DOHH2 (cell line): Measurements from ENCODE around the gene ATXN7L3.

Experiments
- H3F3A ChIP-seq: fragments of 200-600 bp; sonication (generic), shearing (Covaris generic); 2 replicates; pipeline ENCODE4 v1.6.0; 2016; ENCODE audit warnings: antibody characterized with exemption, mild to moderate bottlenecking; ENCODE audit not compliant: control insufficient read depth, insufficient read depth
- H3K27ac ChIP-seq: fragments of 200-600 bp; sonication (generic); 2 replicates; pipeline ENCODE4 v1.5.1; 2014; ENCODE audit warnings: low read depth, mild to moderate bottlenecking, low read length, moderate library complexity
- H3K27me3 ChIP-seq: fragments of 200-600 bp; sonication (generic); 2 replicates; pipeline ENCODE4 v1.6.1; 2014; ENCODE audit warnings: mild to moderate bottlenecking, low read length, mixed read lengths; ENCODE audit not compliant: control insufficient read depth
- H3K36me3 ChIP-seq: fragments of 200-600 bp; sonication (generic); 2 replicates; pipeline ENCODE4 v1.6.1; 2014; ENCODE audit warnings: mild to moderate bottlenecking, low read length, moderate library complexity, mixed read lengths; ENCODE audit not compliant: control insufficient read depth
- H3K4me1 ChIP-seq: fragments of 200-600 bp; sonication (generic); 2 replicates; pipeline ENCODE4 v1.6.1; 2014; ENCODE audit warnings: mild to moderate bottlenecking, low read length, mixed read lengths; ENCODE audit not compliant: control insufficient read depth
- H3K4me2 ChIP-seq: fragments of 200-600 bp; sonication (generic); 2 replicates; pipeline ENCODE4 v1.6.0; 2014; ENCODE audit warnings: mild to moderate bottlenecking, low read length, moderate library complexity
- H3K4me3 ChIP-seq: fragments of 200-600 bp; sonication (generic); 2 replicates; pipeline ENCODE4 v1.5.1; 2014; ENCODE audit warnings: mild to moderate bottlenecking, low read length, mixed read lengths
- H3K79me2 ChIP-seq: fragments of 200-600 bp; sonication (generic); 2 replicates; pipeline ENCODE4 v1.6.1; 2014; ENCODE audit warnings: mild to moderate bottlenecking, low read length, mixed read lengths; ENCODE audit not compliant: control insufficient read depth
- H3K9me2 ChIP-seq: fragments of 200-600 bp; sonication (generic); replicated peaks from 2 replicates; pipeline ENCODE4 v1.6.1; 2014; ENCODE audit warnings: mild to moderate bottlenecking, low read length, mixed read lengths; ENCODE audit not compliant: control insufficient read depth
- H3K9me3 ChIP-seq: fragments of 200-600 bp; sonication (generic); 2 replicates; pipeline ENCODE4 v1.6.1; 2014; ENCODE audit warnings: antibody characterized with exemption, low read length, mixed read lengths; ENCODE audit not compliant: control insufficient read depth, insufficient read depth
- H4K20me1 ChIP-seq: fragments of 200-600 bp; sonication (generic); 2 replicates; pipeline ENCODE4 v1.6.0; 2014; ENCODE audit warnings: low read depth, mild to moderate bottlenecking, antibody characterized with exemption, low read length, moderate library complexity; ENCODE audit not compliant: control insufficient read depth, insufficient read depth
- EZH2phosphoT487 ChIP-seq: fragments of 200-600 bp; sonication (generic); IDR thresholded peaks from 2 replicates; pipeline ENCODE4 v1.6.1; 2017; ENCODE audit warnings: borderline replicate concordance, mild to moderate bottlenecking, antibody characterized with exemption, low read length, moderate library complexity, mixed read lengths
- TF ChIP-seq, protein P1 (sequence below): fragments of 200-600 bp; sonication (generic); IDR thresholded peaks from one replicate; pipeline ENCODE4 v1.5.1; 2014; ENCODE audit warnings: antibody characterized with exemption, mild to moderate bottlenecking, low read depth, low read length; ENCODE audit not compliant: poor library complexity, severe bottlenecking

ATXN7L3 gene, protein sequence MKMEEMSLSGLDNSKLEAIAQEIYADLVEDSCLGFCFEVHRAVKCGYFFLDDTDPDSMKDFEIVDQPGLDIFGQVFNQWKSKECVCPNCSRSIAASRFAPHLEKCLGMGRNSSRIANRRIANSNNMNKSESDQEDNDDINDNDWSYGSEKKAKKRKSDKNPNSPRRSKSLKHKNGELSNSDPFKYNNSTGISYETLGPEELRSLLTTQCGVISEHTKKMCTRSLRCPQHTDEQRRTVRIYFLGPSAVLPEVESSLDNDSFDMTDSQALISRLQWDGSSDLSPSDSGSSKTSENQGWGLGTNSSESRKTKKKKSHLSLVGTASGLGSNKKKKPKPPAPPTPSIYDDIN

DNA sequence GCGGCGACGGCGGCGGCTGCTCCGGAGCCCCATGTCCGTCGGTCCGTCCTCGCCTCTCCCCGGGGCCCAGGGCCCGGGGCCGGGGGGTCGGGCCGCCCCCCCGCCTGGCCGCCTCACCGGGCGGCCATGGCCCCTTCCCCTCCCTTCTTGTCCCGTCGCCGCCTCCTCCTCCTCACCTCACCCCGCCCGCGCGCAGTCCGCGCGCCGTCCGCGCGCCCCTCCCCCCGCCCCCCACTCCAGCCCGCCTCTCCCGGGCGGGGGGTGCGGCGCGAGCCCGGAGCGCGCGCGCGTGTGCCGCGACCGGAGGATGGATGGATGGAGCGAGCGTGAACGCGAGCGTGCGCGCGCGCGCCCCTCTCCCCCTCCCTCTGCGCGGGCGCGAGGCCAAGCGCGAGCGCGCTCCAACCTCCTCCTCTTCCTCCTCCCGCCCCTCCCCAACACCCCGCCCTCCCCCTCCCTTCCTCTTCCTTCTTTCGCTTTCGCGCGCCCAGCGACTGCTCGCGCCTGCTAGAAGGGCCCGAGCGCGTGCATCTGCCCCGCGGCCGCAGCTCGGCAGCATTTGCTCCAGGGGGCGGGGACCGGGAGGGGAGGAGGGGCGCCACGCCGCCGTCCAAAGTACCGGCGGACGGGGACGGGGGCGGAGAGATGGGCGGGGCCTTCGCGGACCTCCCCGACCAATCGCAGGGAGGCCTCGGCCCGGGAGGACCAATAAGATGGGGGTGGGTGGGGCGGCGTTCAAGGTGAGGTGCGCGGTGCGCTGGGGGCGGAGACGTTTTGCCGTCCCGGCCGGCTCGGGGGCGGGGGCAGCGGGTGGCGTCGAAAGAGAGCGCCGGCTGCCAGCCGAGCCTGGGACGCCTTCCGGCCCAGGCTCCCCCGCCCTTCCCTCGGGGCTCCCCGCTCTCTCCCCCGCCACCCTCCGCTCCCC is at the start of gene ATXN7L3:
Gene ATXN7L3 (minus strand): TSS at position 332 of the 925 bp plus-strand sequence. CDS start 1,814 bp downstream, outside the sequence.
- Histone ChIP-seq H3K9me3 (no peaks in the 10 kb centered on the region), H3F3A (peaks cover 25% of the 10 kb centered on the region), H3K27me3 (no peaks in the 10 kb centered on the region), H4K20me1 (no peaks in the 10 kb centered on the region), H3K36me3 (peaks cover 36% of the 10 kb centered on the region), H3K79me2 (peaks cover 25% of the 10 kb centered on the region), H3K4me1 (peaks cover 55% of the 10 kb centered on the region), H3K27ac (peak within 1 kb of the TSS; percentile 94), H3K4me2 (peak within 1 kb of the TSS; percentile 98), H3K9me2 (no peaks in the 10 kb centered on the region), H3K4me3 (peak within 1 kb of the TSS; percentile 96)
- TF ChIP-seq, protein P1, sequence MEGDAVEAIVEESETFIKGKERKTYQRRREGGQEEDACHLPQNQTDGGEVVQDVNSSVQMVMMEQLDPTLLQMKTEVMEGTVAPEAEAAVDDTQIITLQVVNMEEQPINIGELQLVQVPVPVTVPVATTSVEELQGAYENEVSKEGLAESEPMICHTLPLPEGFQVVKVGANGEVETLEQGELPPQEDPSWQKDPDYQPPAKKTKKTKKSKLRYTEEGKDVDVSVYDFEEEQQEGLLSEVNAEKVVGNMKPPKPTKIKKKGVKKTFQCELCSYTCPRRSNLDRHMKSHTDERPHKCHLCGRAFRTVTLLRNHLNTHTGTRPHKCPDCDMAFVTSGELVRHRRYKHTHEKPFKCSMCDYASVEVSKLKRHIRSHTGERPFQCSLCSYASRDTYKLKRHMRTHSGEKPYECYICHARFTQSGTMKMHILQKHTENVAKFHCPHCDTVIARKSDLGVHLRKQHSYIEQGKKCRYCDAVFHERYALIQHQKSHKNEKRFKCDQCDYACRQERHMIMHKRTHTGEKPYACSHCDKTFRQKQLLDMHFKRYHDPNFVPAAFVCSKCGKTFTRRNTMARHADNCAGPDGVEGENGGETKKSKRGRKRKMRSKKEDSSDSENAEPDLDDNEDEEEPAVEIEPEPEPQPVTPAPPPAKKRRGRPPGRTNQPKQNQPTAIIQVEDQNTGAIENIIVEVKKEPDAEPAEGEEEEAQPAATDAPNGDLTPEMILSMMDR, result no peak
- no peak for TF ChIP-seq EZH2phosphoT487

DNA sequence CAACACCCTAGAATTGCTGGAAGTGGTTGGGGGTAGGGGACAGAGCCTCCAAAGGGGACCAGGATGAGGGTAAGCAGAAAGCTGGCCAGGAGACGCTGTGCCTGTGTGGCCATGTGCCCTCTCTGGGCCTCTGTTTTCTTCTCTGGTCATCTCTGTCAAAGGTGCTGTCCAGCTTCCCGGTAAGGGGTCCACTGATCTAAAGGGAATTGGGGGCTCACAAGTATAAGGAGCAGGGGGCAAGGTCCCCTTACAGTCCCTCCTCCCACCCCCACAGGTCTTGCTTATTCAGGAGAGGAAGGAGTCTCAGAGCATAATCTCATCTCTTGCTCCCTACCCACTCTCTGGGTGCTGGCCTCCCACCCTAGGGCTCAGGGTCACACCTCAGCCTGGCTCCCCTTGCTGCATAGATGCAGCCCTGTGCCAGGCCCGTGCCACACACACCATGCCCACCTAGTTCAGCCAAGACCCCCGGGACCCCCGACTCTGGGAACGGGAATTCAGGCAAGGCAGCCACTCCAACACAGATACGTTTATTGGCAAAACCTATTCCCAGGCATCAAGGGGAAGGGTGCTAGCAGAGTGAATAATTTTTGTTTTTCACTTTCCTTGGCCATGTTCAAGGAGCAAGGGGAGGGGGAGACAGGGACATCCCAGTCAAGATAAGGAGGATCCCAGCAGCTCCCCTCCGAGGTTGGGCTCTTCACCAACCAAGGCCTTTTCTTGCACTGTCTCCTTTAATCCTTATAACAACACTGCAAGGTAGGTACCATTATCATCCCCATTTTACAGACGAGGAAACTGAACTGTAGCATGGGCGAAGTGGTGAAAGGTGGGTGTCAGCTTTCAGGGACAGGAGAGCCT is 48.4 kb upstream of the ATXN7L3 start:
- peaks cover 4% of the 10 kb centered on the region; the same call in 1 of the 2 replicates for H3K9me3 ChIP-seq
- peaks cover 9% of the 10 kb centered on the region for H3F3A ChIP-seq
- no peaks in the 10 kb centered on the region for H4K20me1 ChIP-seq
- H3K4me1 ChIP-seq, result peaks cover 60% of the 10 kb centered on the region
- H3K36me3 ChIP-seq, result peaks cover 8% of the 10 kb centered on the region
- H3K79me2 ChIP-seq, result no peaks in the 10 kb centered on the region
- TF ChIP-seq, protein P1, result no peak
- TF ChIP-seq EZH2phosphoT487, result no peak
- no peaks in the 10 kb centered on the region; the same call in 1 of the 2 replicates for H3K27me3 ChIP-seq
- peak overlapping the region; percentile 38 for H3K4me3 ChIP-seq
- peak overlapping the region; percentile 61 for H3K4me2 ChIP-seq
- H3K27ac ChIP-seq, result peak overlapping the region; percentile 30
- H3K9me2 ChIP-seq, result no peaks in the 10 kb centered on the region

DNA sequence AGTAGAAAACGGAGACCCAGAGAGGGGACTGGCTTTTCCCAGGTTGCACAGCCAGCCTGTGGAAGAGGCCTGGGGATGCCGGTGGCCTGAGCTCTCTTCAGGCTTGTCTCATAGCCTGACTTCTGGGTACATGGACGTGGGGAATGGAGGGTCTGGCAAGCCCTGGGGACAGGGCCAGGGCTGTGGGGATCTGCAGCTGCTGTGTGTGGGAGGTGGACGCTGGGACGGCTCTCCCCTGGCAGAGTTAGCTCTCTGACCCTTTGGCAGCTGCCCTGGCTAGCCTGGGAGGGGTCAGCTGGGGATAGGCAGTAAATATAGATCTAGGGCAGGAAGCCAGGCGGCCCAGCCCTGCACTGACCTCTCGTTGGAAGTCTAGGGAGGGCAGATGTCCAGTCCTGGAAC is 47.8 kb upstream of the ATXN7L3 start:
- Histone ChIP-seq H3K9me2 (no peaks in the 10 kb centered on the region), H4K20me1 (no peaks in the 10 kb centered on the region), H3K27me3 (no peaks in the 10 kb centered on the region), H3K27ac (peak overlapping the region; percentile 58), H3K4me2 (peak overlapping the region; percentile 61), H3K4me1 (peaks cover 67% of the 10 kb centered on the region), H3F3A (peaks cover 9% of the 10 kb centered on the region), H3K9me3 (peaks cover 4% of the 10 kb centered on the region; the same call in 1 of the 2 replicates), H3K79me2 (no peaks in the 10 kb centered on the region), H3K4me3 (no peak overlapping the region; the same call in 1 of the 2 replicates), H3K36me3 (peaks cover 8% of the 10 kb centered on the region)
- no peak for TF ChIP-seq EZH2phosphoT487
- TF ChIP-seq, protein P1, result no peak
